Endothelial cell of umbilical vein (primary cell): ENCODE measurements around the gene MIGA2. TPM values are rescaled to one million over a fixed set of nuclear protein-coding genes. Genes with fewer than 3 reads are reported as not detected.

ENCODE experiments used
- BruUV-seq: library from RNA; stranded (reverse); fragments of 400-500 nt; replicated peaks from 2 replicates; lab custom pipeline; 2021; lab: Mats Ljungman, UMichigan
- CTCF ChIA-PET: fragments of 300-600, 350-600 bp; sonication (Branson Sonifier 250); formaldehyde crosslinking; loops from one replicate; lab custom pipeline; 2021; ENCODE audit warnings: antibody characterized with exemption, inconsistent platforms; lab: Charles Lee
- POLR2A ChIA-PET: fragments of 300-600, 350-600 bp; sonication (Branson Sonifier 250); formaldehyde crosslinking; loops from one replicate; lab custom pipeline; 2021; ENCODE audit warnings: antibody characterized with exemption, inconsistent platforms; lab: Charles Lee
- DNase-seq: peaks from one replicate; pipeline ENCODE4 v3.0.0-alpha.2; 2011; ENCODE audit warnings: low read depth, low spot score
- FAIRE-seq: peaks from 2 replicates; lab custom pipeline; 2011; peaks lifted over from hg19 to GRCh38; lab: Jason Lieb, UNC
- H2AFZ ChIP-seq: 2 replicates; pipeline ENCODE4 v1.6.0; 2012; ENCODE audit warnings: low read depth, low read length, control low read depth, inconsistent platforms
- H3K27ac ChIP-seq: 2 replicates; pipeline ENCODE4 v1.5.1; 2011; ENCODE audit warnings: low read depth, mild to moderate bottlenecking, control low read depth, low read length, moderate library complexity; ENCODE audit not compliant: insufficient read depth
- H3K27me3 ChIP-seq, 2 experiments: 2 replicates each; pipeline versions ENCODE4 v1.6.0 to v1.6.1; 2011; ENCODE audit warnings: low read length in 2 of 2, mixed read lengths in 1 of 2; ENCODE audit not compliant: control insufficient read depth in 2 of 2, insufficient read depth in 2 of 2
- H3K36me3 ChIP-seq, 2 experiments: 2 replicates in 1 of 2; 3 replicates in 1 of 2; pipeline ENCODE4 v1.5.1; 2011; ENCODE audit warnings: low read length in 2 of 2, mild to moderate bottlenecking in 1 of 2, moderate library complexity in 1 of 2; ENCODE audit not compliant: control insufficient read depth in 2 of 2, insufficient read depth in 2 of 2; ENCODE audit errors: extremely low read depth in 1 of 2
- H3K4me1 ChIP-seq: 3 replicates; pipeline ENCODE4 v1.5.1; 2011; ENCODE audit warnings: mild to moderate bottlenecking, low read length; ENCODE audit not compliant: control insufficient read depth, insufficient read depth; ENCODE audit errors: extremely low read depth
- H3K4me2 ChIP-seq: 2 replicates; pipeline ENCODE4 v1.6.1; 2011; ENCODE audit warnings: low read length, control low read depth, mixed read lengths; ENCODE audit not compliant: insufficient read depth
- H3K4me3 ChIP-seq, 3 experiments: fragments of 200-600 bp in 1 of 3; sonication (generic), shearing (Covaris generic) in 1 of 3; replicated peaks in 1 of 3; 2 replicates each; pipeline ENCODE4 v1.5.1; 2011 to 2016; ENCODE audit warnings: control low read depth in 3 of 3, low read length in 3 of 3, mild to moderate bottlenecking in 2 of 3, inconsistent platforms in 1 of 3, low read depth in 1 of 3, moderate library complexity in 1 of 3; ENCODE audit not compliant: insufficient read depth in 1 of 3
- H3K79me2 ChIP-seq: 2 replicates; pipeline ENCODE4 v1.6.0; 2012; ENCODE audit warnings: low read length, inconsistent platforms; ENCODE audit not compliant: control insufficient read depth, insufficient read depth
- H3K9ac ChIP-seq: replicated peaks from 2 replicates; pipeline ENCODE3; 2011; ENCODE audit warnings: low read length, control low read depth; ENCODE audit not compliant: insufficient read depth; ENCODE audit errors: extremely low read depth
- H3K9me1 ChIP-seq: replicated peaks from 3 replicates; pipeline ENCODE4 v1.6.0; 2011; ENCODE audit warnings: mild to moderate bottlenecking, low read length; ENCODE audit not compliant: control insufficient read depth, insufficient read depth; ENCODE audit errors: extremely low read depth
- H3K9me3 ChIP-seq: replicated peaks from 2 replicates; pipeline ENCODE4 v1.5.1; 2012; ENCODE audit warnings: low read length, inconsistent platforms; ENCODE audit not compliant: control insufficient read depth, insufficient read depth
- H4K20me1 ChIP-seq: replicated peaks from 2 replicates; pipeline ENCODE3; 2011; ENCODE audit warnings: mild to moderate bottlenecking, low read length; ENCODE audit not compliant: control insufficient read depth, insufficient read depth; ENCODE audit errors: extremely low read depth
- CTCF ChIP-seq, 2 donors: IDR thresholded peaks; 1 replicate in 1 of 2; 2 replicates in 1 of 2; pipeline ENCODE4 v1.5.1; 2011; ENCODE audit warnings: low read length in 2 of 2, mild to moderate bottlenecking in 2 of 2, moderate library complexity in 2 of 2, control low read depth in 1 of 2, inconsistent platforms in 1 of 2, low read depth in 1 of 2; ENCODE audit not compliant: insufficient read depth in 1 of 2; ENCODE audit errors: extremely low read depth in 1 of 2
- EZH2 ChIP-seq: IDR thresholded peaks from 2 replicates; pipeline ENCODE4 v1.6.1; 2012; ENCODE audit warnings: borderline replicate concordance, low read depth, mild to moderate bottlenecking, moderate library complexity, low read length, inconsistent platforms; ENCODE audit not compliant: severe bottlenecking
- FOS ChIP-seq: IDR thresholded peaks from 2 replicates; pipeline ENCODE4 v1.6.1; 2011; ENCODE audit warnings: mild to moderate bottlenecking, low read length, moderate library complexity, borderline replicate concordance; ENCODE audit not compliant: insufficient read depth
- GATA2 ChIP-seq: IDR thresholded peaks from 2 replicates; pipeline ENCODE4 v1.7.0; 2011; ENCODE audit warnings: low read depth, mild to moderate bottlenecking, moderate library complexity, mixed read lengths, low read length; ENCODE audit not compliant: insufficient read length, insufficient read depth
- JUN ChIP-seq: IDR thresholded peaks from 2 replicates; pipeline ENCODE4 v1.6.1; 2011; ENCODE audit warnings: borderline replicate concordance, low read depth; ENCODE audit not compliant: insufficient read length, insufficient read depth
- MYC ChIP-seq: IDR thresholded peaks from one replicate; pipeline ENCODE4 v1.6.1; 2011; ENCODE audit warnings: mild to moderate bottlenecking, low read depth, low read length
- POLR2A ChIP-seq: IDR thresholded peaks from 2 replicates; pipeline ENCODE4 v1.6.1; 2012; ENCODE audit warnings: low read depth, mild to moderate bottlenecking, control low read depth, low read length
- dilution Hi-C: fragments of 300-500 bp; cut with MboI; formaldehyde crosslinking; loops from one replicate; pipeline ENCODE4 v1.15.0; 2019; ENCODE audit warnings: low sequenced_read_pairs; ENCODE audit not compliant: extremely low pct_ligation_motif_present
- intact Hi-C: fragments of 100-400 bp; cut with micrococcal nuclease; formaldehyde crosslinking; loops from one replicate; pipeline ENCODE4 v1.10.0; 2022
- polyA plus RNA-seq, 4 experiments: library from polyadenylated mRNA; depleted of rRNA in 3 of 4; stranded (reverse) in 3 of 4; unstranded in 1 of 4; fragments of >200 nt; gene quantifications; 2 replicates each; pipeline versions ENCODE4 v1.2.1 to v1.2.3, GENCODE V29; 2011 to 2012; ENCODE audit warnings: missing spikeins in 1 of 4
- total RNA-seq: library from RNA; stranded (reverse); gene quantifications from 2 replicates; pipeline ENCODE4 v1.2.3, GENCODE V29; 2021
- TF ChIP-seq, protein P1 (sequence below): IDR thresholded peaks from 2 replicates; pipeline ENCODE4 v1.6.1; 2011; ENCODE audit not compliant: insufficient read depth, insufficient read length

MIGA2 gene
- total and polyA plus RNA-seq, 2 donors (not counting 3 experiments of a cell fraction or from before 2014, with no cell fraction given) = 27.7 to 28.0 TPM

GRCh38 chr9:129008469-129008965, 27.9 kb upstream of the MIGA2 start:
- POLR2A ChIA-PET = no interaction called here
- H3K36me3 ChIP-seq = peaks cover 6 to 36% of the 10 kb centered on the region in 2 experiments
- BruUV-seq = no TSS peak
- H3K4me3 ChIP-seq = no peak overlapping the region
- H3K79me2 ChIP-seq = no peaks in the 10 kb centered on the region
- H3K27me3 ChIP-seq = no peaks in the 10 kb centered on the region
- FAIRE-seq (no peak), DNase-seq (no peak)
- no peak overlapping the region for H3K9ac ChIP-seq
- H3K4me1 ChIP-seq = no peaks in the 10 kb centered on the region
- intact Hi-C loops (loop anchor here (5.0 to 10.0 kb wide), 2 partner anchors 146 to 606 kb away; no protein-coding TSS in a partner anchor), dilution Hi-C loops (no loop called here)
- H3K4me2 ChIP-seq = no peak overlapping the region
- no peak overlapping the region for H2AFZ ChIP-seq
- H3K27ac ChIP-seq = no peak overlapping the region
- no peaks in the 10 kb centered on the region for H4K20me1 ChIP-seq
- no peaks in the 10 kb centered on the region for H3K9me3 ChIP-seq
- no peaks in the 10 kb centered on the region for H3K9me1 ChIP-seq
- TF ChIP-seq FOS (no peak), JUN (no peak), POLR2A (no peak), MYC (no peak), EZH2 (no peak), CTCF (IDR thresholded peaks at IDR 0.05; ENCODE audit: extremely low read depth in 1 of 2, insufficient read depth in 1 of 2, low read depth in 1 of 2, low read length in 2 of 2) (no peak), GATA2 (no peak)
- TF ChIP-seq, protein P1, sequence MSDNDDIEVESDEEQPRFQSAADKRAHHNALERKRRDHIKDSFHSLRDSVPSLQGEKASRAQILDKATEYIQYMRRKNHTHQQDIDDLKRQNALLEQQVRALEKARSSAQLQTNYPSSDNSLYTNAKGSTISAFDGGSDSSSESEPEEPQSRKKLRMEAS = no peak
- CTCF ChIA-PET = interaction anchor here (0.7 to 1.4 kb wide), 4 partner anchors 11 to 156 kb away, joined by 3 read pairs; partner anchors contain the start of genes MIGA2 and SH3GLB2
